ENCODE results near the gene AZI2.

AZI2 gene

DNA sequence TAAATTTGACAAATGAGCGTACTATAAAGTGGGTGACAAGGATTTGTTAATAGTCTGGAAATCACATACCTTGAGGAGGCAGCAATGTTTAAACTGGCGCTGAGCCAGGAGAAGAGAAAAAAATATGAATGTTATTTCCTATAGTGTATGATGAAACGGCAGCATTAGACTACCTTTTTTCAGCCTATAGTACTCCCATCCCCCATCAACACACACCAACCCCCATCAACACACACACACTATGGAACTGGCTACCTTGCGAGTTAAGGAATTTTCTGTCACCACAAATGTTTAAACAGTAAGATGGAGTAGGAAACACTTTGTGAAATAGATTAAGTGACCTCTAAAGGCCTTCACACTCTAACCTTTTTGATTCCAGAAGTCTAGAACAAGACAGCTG, 46.9 kb downstream of the AZI2 start:
- no peak for DNase-seq (ENCODE audit: low read depth)

DNA sequence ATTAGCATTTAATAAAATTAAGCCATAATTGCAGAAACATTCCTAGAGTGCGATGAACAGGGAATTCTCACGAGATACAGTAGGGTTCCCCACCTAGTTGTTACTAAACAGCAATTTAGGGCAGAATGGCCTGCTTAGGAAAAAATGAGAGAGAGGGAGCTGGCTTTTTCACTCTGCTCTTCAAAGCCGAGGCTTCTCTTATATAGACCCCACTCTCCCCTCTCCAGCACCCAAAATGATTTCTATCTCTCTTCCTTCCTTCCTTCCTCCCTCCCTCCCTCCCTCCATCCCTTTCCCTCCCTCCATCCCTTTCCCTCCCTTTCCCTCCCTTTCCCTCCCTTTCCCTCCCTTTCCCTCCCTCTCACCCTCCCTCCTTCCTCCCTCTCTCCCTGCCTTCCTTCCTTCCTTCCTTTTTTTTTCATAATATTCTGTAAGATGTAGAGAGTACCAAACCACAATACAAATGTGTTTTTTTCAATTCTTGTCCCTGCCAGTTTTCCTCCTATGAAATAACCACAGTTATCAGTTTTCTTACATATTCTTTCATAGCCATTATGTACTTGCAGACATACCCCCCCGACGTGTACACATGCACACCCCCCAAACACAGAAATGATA, 48.2 kb downstream of the AZI2 start:
- DNase-seq (ENCODE audit: low read depth): no peak

GRCh38 chr3:28299705-28300104, 48.9 kb downstream of the AZI2 start:
- no peak for DNase-seq (ENCODE audit: low read depth)

DNA sequence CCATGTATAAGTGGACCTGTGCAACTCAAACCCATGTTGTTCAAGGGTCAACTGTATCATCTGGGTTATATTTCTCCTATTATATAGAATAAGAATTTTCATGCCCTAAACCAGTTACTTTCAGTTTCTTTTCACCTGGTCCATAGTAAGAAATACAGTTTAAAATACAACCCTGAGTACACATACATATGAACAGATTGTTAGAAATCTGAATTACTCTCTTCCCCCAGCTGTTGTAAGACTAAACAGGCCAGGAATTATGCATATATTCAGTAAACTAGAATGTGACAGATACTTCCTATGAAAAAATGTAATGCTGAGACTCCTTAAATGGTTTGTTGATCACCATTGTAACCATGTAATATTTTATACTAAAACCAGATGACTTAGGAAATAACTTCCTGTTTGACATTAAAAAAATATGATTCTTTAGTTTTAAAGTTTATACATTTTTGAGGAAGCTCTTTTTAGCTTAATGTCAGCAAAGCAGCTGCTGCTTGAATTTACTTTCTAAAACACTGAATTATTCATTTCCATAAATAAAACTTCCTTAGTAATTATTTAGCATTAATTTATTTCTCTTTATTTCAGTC, 52.6 kb downstream of the AZI2 start:
- no peak for DNase-seq (ENCODE audit: low read depth)

DNA sequence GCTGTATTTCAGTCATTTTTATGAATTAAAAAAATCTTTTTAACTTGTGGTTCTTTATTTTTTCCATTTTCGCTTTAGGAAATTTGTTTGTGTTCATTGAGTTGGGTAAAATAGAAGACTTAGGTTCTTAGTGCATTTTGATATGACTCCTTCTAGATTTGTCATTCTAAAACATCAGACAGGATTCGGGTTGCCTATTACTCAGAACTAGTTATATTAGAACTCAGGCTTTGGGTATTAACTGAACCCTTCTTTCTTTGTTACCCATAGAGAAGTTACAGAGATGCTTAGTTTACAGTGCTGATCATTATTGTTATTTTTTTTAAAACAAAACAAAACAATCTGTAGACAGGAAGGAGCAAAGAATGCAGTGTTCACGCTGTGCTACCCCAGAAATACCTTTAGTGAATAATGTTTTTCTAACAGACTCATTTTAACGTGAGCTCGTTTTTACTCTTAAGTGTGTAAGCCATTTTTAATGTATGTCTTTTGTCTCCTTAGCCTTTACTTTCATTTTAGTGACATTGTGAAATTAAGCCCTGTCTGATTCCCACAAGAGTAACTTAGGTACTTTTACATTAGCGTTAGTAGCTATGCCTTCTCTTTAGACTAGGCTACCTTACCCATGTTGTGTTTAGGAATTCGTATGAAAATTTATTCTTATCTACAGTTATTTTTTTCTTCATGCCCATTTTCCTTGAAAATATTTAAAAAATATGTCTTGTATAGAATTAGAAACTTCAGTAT, 53.8 kb downstream of the AZI2 start:
- no peak for DNase-seq (ENCODE audit: low read depth)

GRCh38 chr3:28292622-28293021, 56.0 kb downstream of the AZI2 start:
- DNase-seq (ENCODE audit: low read depth): no peak

DNA sequence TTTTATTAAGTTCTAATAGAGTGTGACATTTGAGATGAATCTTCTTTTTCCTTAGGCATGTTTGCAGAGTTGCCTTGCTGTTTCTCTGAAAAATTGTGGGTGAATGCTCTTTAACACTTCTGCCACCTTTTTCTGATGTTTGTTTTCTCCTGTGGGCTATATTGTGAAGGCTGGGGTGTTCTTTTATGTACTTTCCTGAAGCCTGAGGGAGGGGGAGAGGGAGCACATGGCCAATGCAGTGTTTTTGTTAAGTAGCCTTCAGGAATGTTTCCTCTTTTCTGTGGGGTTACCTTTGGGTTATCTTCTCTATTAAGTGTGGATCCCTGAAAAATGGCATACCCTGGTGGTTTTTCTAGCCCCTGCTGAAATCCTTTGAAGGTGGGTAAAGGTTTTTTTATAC, 57.0 kb downstream of the AZI2 start:
- no peak for DNase-seq (ENCODE audit: low read depth)

DNA sequence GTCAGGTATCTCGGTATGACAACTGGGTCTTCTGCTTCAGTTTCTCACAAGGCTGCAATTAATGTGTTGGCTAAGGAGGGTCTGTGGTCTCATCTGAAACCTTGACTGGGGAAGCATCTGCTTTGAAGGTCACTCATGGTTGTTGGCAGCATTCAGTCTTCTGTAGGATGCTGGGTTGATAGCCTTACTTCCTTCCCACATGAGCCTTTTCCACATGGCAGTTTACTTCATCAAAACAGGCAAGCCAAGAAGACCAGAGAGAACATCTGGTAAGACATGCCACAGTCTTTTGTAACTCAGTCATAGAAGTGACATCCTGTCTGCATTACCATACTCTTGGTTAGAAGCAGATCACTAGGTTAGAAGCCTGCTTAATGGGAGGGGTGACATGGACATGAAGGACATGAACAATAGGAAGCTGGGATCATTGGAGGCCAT, 57.7 kb downstream of the AZI2 start:
- no peak for DNase-seq (ENCODE audit: low read depth)

DNA sequence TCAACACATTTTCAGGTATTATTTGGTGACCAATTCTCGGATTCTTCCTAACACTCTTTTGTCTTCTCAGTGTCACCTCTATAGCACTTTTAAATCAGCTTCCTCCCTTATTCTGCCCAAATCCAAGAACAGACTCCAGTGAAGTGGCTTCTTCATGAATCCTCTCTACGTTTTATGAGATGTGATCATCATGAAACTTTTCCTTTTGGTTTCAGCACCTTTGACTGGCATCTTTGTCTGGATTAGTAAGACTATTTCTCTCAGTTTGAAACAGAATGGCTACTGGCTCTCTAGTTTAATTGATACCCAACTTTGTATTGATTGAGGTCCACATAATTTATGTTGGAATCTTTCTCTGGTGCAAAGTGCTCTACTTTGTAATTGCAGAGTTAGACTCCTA, 61.6 kb downstream of the AZI2 start:
- no peak for DNase-seq (ENCODE audit: low read depth)

DNA sequence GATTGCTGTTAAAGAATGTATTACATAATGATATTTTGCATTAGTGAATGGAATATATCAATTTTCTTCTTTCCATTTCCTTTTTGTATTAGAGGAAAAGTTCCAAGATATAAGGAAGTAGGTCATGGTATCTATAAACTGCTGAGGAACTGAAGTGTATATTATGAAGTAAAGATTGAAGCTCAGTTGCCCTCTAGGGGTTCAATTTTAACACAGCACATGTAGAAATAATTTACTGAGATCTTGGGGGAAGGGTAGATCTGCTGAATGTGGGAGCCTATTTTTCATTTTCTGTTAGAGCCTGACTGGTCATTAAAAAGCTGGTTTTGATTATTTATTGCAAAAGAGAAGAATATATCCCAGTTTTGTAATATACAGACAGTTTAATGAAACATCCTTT, 62.0 kb downstream of the AZI2 start:
- DNase-seq (ENCODE audit: low read depth): no peak

DNA sequence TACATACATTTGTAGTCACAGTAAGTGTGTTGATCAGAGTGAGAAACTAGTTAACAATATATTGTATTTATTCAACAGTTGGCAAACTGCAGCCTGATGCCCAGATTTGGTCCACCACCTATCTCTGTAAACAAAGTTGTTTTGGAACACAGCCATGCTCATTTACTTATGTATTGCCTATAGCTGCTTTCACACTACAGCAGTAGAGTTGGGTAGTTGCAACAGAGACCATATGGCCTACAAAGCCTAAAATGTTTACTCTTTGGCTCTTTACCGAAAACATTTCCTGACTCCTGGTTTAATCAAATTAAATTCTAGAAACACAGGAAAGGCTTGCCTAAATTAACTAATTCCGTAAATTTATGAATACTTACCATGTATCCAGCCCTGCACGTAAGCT, 67.8 kb downstream of the AZI2 start:
- no peak for DNase-seq (ENCODE audit: low read depth)

DNA sequence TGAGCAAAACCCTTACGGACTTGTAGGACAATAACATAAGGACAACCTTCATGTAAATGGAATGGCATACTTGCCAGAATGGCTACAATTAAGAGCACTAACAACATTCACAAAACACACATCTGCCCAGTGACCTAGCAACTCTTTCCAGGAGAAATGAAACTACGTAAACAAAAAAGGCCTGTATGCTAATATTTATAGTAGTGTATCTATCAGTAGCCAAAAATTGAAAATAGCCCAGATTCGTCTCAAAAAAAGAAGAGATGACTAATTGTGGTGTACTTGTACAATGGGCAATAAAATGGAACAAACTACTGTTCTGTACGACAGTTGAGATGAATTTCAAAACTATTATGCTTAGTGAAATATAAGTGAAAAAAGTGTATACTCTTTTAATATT, 68.9 kb downstream of the AZI2 start:
- no peak for DNase-seq (ENCODE audit: low read depth)

DNA sequence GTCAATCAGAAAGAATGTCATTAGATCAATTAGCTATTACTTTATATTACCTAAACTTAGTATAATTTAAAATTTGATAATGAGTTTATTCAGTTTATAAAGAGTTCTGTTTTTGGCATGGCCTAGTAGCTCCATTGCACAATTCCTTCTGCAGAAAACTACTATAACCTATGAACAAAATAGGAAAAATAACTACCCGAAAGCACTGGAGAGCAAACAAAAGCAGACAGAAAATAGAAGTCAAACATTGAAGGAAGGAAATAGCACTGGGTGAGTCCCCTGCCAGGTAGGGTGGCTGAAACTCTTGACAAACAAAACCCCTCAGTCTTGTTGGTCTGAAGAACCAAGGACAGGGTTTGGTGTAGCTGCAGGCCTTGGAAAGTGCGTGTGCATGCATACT, 69.7 kb downstream of the AZI2 start:
- no peak for DNase-seq (ENCODE audit: low read depth)

- DNase-seq (ENCODE audit: low read depth): no peak
Measured at GRCh38 chr3:28273837-28274236, 74.8 kb downstream of the AZI2 start.

Measured in GM04503 (cell line).